Duodenal mucosa (tissue), 2 donors: ENCODE measurements around the gene IP6K1.
A peak's percentile ranks its signal among the peaks of the same experiment; 100 is the strongest.
"Not testable (repeated sequence)": the region's sequence is repeated elsewhere in the genome, so short reads cannot be mapped to it uniquely, and the experiment has no call there.

ENCODE experiments used
- H3K27ac ChIP-seq: one replicate; pipeline ENCODE4 v1.7.0; 2013; ENCODE audit warnings: low read depth, low read length
- H3K27me3 ChIP-seq, 2 donors: one replicate each; pipeline ENCODE4 v1.7.0; 2013; ENCODE audit warnings: low read length in 2 of 2, control low read depth in 1 of 2; ENCODE audit not compliant: insufficient read depth in 2 of 2, control insufficient read depth in 1 of 2
- H3K36me3 ChIP-seq, 2 donors: one replicate each; pipeline ENCODE4 v1.7.0; 2013; ENCODE audit warnings: low read length in 2 of 2, control low read depth in 1 of 2; ENCODE audit not compliant: insufficient read depth in 2 of 2, control insufficient read depth in 1 of 2
- H3K4me1 ChIP-seq, 2 donors: one replicate each; pipeline ENCODE4 v1.7.0; 2013; ENCODE audit warnings: low read length in 2 of 2, control low read depth in 1 of 2; ENCODE audit not compliant: insufficient read depth in 2 of 2, control insufficient read depth in 1 of 2
- H3K4me3 ChIP-seq, 2 donors: one replicate each; pipeline ENCODE4 v1.7.0; 2013; ENCODE audit warnings: low read length in 2 of 2, low read depth in 1 of 2
- H3K9ac ChIP-seq, 2 donors: one replicate each; pipeline ENCODE4 v1.7.0; 2013; ENCODE audit warnings: low read length in 2 of 2, low read depth in 1 of 2
- H3K9me3 ChIP-seq, 2 donors: one replicate each; pipeline ENCODE4 v1.7.0; 2013; ENCODE audit warnings: low read length in 2 of 2, control low read depth in 1 of 2; ENCODE audit not compliant: control insufficient read depth in 1 of 2

IP6K1 gene

DNA sequence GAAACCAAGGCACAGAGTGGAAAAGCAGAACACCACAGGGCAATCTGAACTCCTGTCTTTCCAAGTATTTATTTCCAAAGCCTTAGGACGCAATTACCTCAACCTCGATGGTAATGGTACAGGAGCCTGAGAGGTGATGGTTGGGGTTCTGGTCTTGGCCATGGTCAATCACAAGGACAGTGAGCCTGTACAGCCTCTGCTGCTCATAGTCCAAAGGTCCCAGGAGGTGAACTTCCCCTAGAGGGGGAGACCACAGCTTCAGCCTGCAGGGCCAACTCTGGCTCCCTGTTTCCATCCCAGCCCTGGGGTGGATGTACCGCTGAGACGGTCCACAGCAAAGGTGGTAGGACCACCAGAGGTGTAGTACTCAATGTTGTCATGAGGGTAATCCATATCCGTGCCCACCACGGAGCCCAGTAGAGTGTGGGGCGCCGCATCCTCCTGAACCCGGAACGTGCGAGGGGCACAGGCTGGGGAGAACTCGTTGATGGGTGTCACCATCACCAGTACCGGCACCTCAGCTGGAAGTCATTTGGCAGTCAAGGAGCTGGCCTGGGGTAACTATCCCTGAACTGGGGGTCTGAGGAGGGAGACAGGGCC lies 7.2 kb upstream of the IP6K1 start:
- Histone ChIP-seq H3K4me3 (no peak overlapping the region), H3K4me1 (no peaks in the 10 kb centered on the region), H3K9ac (no peak overlapping the region), H3K9me3 (no peaks in the 10 kb centered on the region), H3K27me3 (no peaks in the 10 kb centered on the region), H3K27ac (no peak overlapping the region), H3K36me3 (no peaks in the 10 kb centered on the region)

DNA sequence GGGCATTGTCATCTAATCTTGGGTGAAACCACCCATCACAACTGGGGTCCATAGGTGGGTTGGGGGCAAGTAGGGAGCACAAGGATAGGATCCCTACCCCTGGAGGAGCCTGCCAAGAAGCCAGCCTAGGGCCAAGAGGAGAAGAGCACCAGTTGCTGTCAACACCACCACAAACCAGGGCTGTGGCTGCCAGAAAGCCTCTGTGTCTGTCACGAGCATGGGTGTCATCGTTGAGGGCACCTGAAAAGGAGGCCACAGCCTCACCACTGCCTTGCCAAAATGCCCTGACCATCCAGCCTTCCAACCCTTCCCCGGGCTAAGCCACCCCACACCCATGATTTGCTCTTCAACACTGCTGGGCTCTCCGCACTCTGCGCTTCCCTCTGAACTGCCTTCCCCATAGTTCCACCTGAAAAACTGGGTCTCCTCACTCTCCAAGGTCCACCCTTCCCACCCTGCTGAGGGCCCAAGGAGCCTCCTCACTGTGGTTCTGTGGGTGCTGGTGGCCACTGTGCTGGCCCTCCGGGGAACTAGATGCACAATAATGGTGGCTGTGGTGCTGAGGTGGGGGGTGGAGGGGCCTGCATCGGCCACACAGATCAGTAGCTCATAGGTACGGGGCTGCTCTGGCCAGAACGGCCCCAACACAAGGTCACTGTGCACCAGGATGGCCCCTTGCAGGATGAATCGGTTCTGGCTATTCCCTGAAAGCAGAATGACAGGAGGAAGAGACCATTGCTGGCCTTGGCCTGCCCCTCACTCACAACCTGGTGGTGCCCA lies 6.2 kb upstream of the IP6K1 start:
- no peak overlapping the region for H3K27ac ChIP-seq
- H3K9ac ChIP-seq, result no peak overlapping the region
- H3K36me3 ChIP-seq, result no peaks in the 10 kb centered on the region
- no peaks in the 10 kb centered on the region for H3K27me3 ChIP-seq
- H3K4me1 ChIP-seq, result no peaks in the 10 kb centered on the region
- H3K9me3 ChIP-seq, result no peaks in the 10 kb centered on the region
- H3K4me3 ChIP-seq, result no peak overlapping the region

DNA sequence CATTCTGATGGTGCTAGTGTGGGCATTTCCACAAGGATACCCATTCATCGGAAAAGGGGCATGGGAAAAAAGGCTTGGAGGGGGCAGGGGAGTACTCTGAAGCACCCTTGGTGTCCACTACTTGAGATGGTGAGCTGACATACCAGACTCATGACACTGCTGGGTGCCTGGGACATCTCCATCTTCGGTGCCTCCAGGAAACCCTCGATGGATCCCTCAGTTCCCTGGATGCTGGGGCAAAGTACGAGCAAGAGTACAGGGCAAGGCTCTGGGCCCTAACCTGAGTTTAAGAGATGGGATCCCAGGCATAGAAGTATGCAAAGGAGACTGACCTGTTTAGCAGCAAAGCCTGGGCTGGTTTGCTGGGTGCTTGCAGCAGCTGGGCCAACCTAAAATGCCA lies 5.2 kb upstream of the IP6K1 start:
- Histone ChIP-seq H3K27me3 (no peaks in the 10 kb centered on the region), H3K4me1 (peaks cover 7 to 9% of the 10 kb centered on the region in 2 donors), H3K4me3 (no peak overlapping the region), H3K36me3 (no peaks in the 10 kb centered on the region), H3K9ac (no peak overlapping the region), H3K9me3 (no peaks in the 10 kb centered on the region), H3K27ac (no peak overlapping the region)

DNA sequence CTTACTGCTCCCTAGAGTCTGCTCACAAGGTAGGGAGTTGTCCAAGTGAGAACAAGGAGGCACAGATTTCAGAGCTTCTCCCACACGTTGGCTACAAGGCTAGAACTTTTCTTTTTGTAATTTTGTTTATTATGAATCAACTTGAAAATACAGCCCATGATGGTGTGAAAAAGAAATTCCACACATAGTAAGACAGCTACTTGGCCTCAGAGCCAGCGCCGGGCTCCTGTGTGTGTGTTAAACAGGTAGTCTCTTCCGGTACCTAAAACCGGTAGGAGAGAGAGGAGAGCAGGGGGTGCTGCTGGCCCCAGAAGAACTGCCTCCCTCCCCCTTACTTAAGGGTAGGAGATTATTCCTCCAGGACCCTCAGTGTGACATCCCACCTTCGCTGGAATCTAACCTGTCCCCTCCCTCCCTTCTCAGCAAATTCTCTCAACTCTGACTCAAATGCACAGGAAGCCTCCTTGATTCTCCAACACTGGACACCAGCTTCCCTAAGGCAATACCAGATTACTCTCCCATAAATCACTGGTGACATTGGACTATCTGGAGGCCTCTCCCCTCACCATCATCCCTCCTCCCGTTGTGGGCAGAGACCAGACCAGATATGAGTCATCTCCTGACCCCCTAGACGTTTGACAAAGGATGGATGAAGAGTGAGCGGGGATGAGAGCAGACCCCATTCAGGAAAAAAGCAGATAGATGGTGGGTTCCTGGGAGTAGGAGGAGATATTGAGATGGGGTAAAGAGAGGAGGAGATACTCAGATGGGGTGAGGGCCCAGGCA lies 4.5 kb upstream of the IP6K1 start:
- no peaks in the 10 kb centered on the region for H3K9me3 ChIP-seq
- H3K9ac ChIP-seq, result no peak overlapping the region

DNA sequence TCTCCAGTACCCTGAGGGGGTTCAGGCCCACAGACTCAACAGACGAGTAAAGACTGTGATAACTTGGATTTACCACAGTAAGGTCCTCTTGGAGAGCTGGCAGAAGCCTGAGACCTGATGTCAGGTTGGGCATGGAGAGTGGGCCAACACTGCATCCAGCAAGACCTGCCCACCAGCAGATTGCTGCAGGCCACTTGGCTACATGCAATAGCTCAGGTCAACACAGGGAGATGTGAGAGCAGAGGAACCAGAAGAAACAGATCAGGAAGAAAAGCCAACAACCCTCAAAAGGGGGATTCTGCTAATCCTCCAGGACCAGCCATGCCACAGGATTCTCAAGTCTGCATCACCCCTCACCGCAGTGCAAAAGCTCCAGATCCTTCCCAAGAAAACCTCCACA lies 1.7 kb upstream of the IP6K1 start:
- no peak overlapping the region for H3K4me3 ChIP-seq

More for the DNA sequence above, 4.5 kb upstream of the IP6K1 start:
- H3K36me3 ChIP-seq, result no peaks in the 10 kb centered on the region
- peaks cover 7 to 9% of the 10 kb centered on the region in 2 donors for H3K4me1 ChIP-seq
- no peaks in the 10 kb centered on the region for H3K27me3 ChIP-seq
- H3K4me3 ChIP-seq, result no peak overlapping the region
- no peak overlapping the region for H3K27ac ChIP-seq

DNA sequence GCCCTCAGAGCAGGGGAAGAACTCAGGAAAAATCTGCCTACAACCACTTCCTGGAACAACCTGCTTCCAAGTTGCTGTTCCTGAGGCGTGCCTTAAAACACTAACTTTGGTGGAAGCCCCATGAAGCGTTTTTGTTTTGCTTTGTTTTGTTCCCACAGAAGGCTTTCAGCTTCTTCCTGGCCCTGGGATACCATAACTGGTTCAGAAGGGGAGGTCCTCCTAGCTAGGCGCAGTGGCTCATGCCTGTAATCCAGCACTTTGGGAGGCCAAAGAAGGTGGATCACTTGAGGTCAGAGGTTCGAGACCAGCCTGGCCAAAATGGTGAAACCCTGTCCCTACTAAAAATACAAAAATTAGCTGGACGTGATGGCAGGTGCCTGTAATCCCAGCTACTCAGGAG lies 1.2 kb upstream of the IP6K1 start:
- no peaks in the 10 kb centered on the region for H3K9me3 ChIP-seq
- no peak overlapping the region for H3K4me3 ChIP-seq
- no peaks in the 10 kb centered on the region for H3K27me3 ChIP-seq
- H3K36me3 ChIP-seq, result no peaks in the 10 kb centered on the region
- no peak overlapping the region for H3K9ac ChIP-seq
- H3K27ac ChIP-seq, result no peak overlapping the region
- peaks cover 7 to 16% of the 10 kb centered on the region in 2 donors for H3K4me1 ChIP-seq

More for the DNA sequence above, 1.7 kb upstream of the IP6K1 start:
- peaks cover 7 to 16% of the 10 kb centered on the region in 2 donors for H3K4me1 ChIP-seq
- no peaks in the 10 kb centered on the region for H3K36me3 ChIP-seq
- no peak overlapping the region for H3K27ac ChIP-seq
- H3K27me3 ChIP-seq, result no peaks in the 10 kb centered on the region
- H3K9me3 ChIP-seq, result no peaks in the 10 kb centered on the region
- H3K9ac ChIP-seq, result no peak overlapping the region

DNA sequence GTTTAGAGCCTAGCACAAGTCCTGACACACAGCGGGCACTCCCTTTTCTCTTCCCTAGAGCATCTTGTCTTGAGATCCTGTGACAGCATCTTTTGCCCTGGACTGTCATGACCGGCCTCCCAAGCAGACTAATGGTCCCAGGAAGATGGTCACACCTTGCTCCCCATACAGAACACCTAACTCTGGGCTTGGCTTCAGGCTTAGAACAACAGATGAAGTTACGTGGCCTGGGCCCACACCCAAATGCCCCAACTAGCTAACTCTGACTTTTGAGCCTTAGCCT lies 781 bp upstream of the IP6K1 start:
- H3K36me3 ChIP-seq, result no peaks in the 10 kb centered on the region
- H3K27me3 ChIP-seq, result no peaks in the 10 kb centered on the region
- H3K4me1 ChIP-seq, result peaks cover 7 to 16% of the 10 kb centered on the region in 2 donors
- H3K9me3 ChIP-seq, result no peaks in the 10 kb centered on the region
- peak overlapping the region; percentile 76 to 97 for H3K4me3 ChIP-seq
- H3K27ac ChIP-seq, result no peak overlapping the region
- peak overlapping the region; percentile 79 to 83 for H3K9ac ChIP-seq

DNA sequence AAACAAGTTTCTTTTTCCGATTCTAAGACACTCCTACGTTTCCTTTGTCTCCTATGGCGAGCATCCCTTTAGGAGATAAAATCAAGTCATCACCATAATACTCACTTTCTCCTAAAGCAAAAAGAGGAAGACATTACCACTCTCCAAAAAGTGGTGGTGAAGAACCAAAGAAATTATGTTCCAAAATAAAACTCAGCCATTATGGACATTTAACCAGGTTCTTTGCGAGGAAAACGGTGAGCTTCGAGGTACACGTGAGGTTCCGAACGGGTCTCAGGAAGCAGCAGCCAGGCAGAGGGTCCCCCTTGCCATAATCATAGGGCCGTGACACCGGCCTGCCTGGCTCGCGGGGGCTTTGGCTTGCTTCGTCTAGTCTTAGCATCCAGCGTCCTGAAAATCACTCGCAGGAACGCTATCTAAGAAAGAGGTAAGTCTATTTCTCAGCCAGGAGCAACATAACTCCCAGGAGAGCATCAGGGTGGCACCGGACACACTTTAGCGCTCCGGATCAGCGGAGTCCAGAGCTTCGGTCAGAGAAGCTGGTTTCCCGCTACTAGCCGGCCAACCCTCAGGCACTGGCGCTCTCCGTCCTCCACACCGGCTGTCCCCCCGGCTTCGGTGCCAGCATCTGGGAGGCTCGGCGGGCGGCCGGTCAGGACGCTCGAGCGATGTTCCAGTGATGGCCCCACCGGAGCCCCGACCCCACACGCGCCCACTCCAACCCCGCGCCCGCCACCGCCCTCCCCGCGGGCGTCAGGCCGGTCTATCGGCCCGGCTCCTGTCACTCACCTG lies 581 bp downstream of the IP6K1 start:
- Histone ChIP-seq H3K4me3 (peak overlapping the region; percentile 88 to 97), H3K27ac (peak overlapping the region; percentile 90), H3K36me3 (peaks cover 0 to 4% of the 10 kb centered on the region in 2 donors), H3K9me3 (no peaks in the 10 kb centered on the region), H3K27me3 (no peaks in the 10 kb centered on the region), H3K9ac (peak overlapping the region; percentile 83 to 94), H3K4me1 (peaks cover 7 to 16% of the 10 kb centered on the region in 2 donors)

DNA sequence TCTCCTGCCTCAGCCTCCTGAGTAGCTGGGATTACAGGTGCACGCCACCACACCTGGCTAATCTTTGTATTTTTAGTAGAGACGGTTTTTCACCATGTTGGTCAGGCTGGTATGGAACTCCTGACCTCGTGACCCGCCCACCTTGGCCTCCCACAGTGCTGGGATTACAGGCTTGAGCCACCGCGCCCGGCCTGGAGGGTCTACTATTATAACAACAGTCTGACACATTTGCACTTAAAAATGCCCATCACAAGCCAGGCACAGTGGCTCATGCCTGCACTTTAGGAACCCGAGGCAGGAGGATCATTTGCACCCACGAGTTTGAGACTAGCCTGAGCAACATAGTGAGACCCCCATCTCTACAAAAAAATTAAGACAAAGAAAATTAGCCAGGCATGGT lies 4.1 kb downstream of the IP6K1 start:
- H3K36me3 ChIP-seq, H3K27me3 ChIP-seq, H3K27ac ChIP-seq, H3K9ac ChIP-seq, H3K9me3 ChIP-seq, H3K4me3 ChIP-seq: not testable (repeated sequence)
- peaks cover 6 to 19% of the 10 kb centered on the region in 2 donors for H3K4me1 ChIP-seq
